ENCODE data around the gene PEPD. TPM values are rescaled to one million over a fixed set of nuclear protein-coding genes. Genes with fewer than 3 reads are reported as not detected.

PEPD gene
- total and polyA plus RNA-seq, 10 of the 15 experiments (the other 5 are each of a cell fraction or from before 2014, with no cell fraction given), result 1.4 to 52.0 (median 20.2) TPM

DNA sequence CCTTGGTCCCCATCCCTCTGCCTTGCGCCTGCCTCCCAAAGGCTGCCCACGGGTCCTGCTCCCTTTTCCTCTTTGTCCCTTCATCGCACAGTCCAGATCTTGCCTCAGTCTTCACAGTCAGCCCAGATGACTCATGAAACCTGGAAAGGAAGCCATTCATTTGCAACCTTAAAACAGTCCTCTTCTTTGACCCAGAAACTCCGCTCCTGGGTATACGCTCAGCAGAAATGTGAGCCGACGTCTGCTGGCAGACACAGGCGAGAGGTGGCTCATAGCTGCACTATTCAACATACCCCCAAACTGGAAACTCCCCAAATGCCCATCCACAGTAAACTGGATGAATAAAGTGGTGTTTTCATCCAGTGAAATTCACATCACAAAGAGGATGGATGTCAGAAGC is 13.6 kb upstream of the PEPD start:
- RAD21 ChIA-PET (ENCODE audit: unreplicated experiment), result no interaction called here
- Histone ChIP-seq H3K36me3 (ENCODE audit: control insufficient read depth in 2 of 2, insufficient read depth in 2 of 2, low read length in 1 of 2) (no peaks in the 10 kb centered on the region), H4K20me1 (ENCODE audit: control insufficient read depth, insufficient read depth) (no peaks in the 10 kb centered on the region), H2AFZ (ENCODE audit: control insufficient read depth, low read depth, low read length) (no peak overlapping the region), H3K79me2 (ENCODE audit: control insufficient read depth, insufficient read depth, low read length) (no peaks in the 10 kb centered on the region), H3K9me3 (replicated peaks; ENCODE audit: control insufficient read depth, insufficient read depth, low read length) (no peaks in the 10 kb centered on the region; the same call in 2 of the 3 replicates), H3K4me3 (no peak overlapping the region), H3K4me1 (ENCODE audit: control insufficient read depth, insufficient read depth, low read length) (no peaks in the 10 kb centered on the region), H3K9ac (ENCODE audit: control insufficient read depth, insufficient read depth, low read length) (no peak overlapping the region), H3K4me2 (ENCODE audit: control insufficient read depth, insufficient read depth) (no peak overlapping the region), H3K27me3 (replicated peaks in 1 of 2; ENCODE audit: control insufficient read depth in 2 of 2, insufficient read depth in 2 of 2, low read length in 1 of 2) (no peaks in the 10 kb centered on the region), H3K27ac (ENCODE audit: control insufficient read depth, insufficient read depth) (no peak overlapping the region)
- POLR2A ChIA-PET, result no interaction called here
- CTCF ChIA-PET, result interaction anchor here (0.7 kb wide), 1 partner anchor 1194 kb away, joined by 3 read pairs; no protein-coding TSS in a partner anchor
- no TSS peak for BruUV-seq (replicated peaks)
- intact Hi-C loops (cut with micrococcal nuclease; ENCODE audit: unreplicated experiment), result no loop called here
- no peak for DNase-seq (ENCODE audit: low read depth, low spot score)
- in situ Hi-C loops (cut with MboI), result no loop called here
- no peak for FAIRE-seq
- ATAC-seq, result no peak
- SMC1A ChIA-PET (ENCODE audit: uncharacterized antibody, unreplicated experiment), result no interaction called here
- TF ChIP-seq SMAD1 (IDR thresholded peaks at IDR 0.05; ENCODE audit: low read depth, partially characterized antibody) (no peak), TBL1XR1 (IDR thresholded peaks at IDR 0.05; ENCODE audit: low read depth, low read length) (no peak), NR2F1 (conservative IDR thresholded peaks at IDR 0.05) (no peak), RUNX3 (IDR thresholded peaks at IDR 0.05; ENCODE audit: low read length) (no peak), ETV6 (conservative IDR thresholded peaks at IDR 0.05 in 1 of 2, IDR thresholded peaks at IDR 0.05 in 1 of 2; ENCODE audit: borderline replicate concordance in 1 of 2, low read depth in 1 of 2) (no peak), RBBP5 (conservative IDR thresholded peaks at IDR 0.05) (no peak), NRF1 (conservative IDR thresholded peaks at IDR 0.05; ENCODE audit: low read depth, low read length) (no peak), CEBPB (IDR thresholded peaks at IDR 0.05; ENCODE audit: borderline replicate concordance in 1 of 2, low read depth in 2 of 2, low read length in 2 of 2) (no peak), SREBF2 (IDR thresholded peaks at IDR 0.05; ENCODE audit: low read length) (no peak)
- TF ChIP-seq, protein P1, sequence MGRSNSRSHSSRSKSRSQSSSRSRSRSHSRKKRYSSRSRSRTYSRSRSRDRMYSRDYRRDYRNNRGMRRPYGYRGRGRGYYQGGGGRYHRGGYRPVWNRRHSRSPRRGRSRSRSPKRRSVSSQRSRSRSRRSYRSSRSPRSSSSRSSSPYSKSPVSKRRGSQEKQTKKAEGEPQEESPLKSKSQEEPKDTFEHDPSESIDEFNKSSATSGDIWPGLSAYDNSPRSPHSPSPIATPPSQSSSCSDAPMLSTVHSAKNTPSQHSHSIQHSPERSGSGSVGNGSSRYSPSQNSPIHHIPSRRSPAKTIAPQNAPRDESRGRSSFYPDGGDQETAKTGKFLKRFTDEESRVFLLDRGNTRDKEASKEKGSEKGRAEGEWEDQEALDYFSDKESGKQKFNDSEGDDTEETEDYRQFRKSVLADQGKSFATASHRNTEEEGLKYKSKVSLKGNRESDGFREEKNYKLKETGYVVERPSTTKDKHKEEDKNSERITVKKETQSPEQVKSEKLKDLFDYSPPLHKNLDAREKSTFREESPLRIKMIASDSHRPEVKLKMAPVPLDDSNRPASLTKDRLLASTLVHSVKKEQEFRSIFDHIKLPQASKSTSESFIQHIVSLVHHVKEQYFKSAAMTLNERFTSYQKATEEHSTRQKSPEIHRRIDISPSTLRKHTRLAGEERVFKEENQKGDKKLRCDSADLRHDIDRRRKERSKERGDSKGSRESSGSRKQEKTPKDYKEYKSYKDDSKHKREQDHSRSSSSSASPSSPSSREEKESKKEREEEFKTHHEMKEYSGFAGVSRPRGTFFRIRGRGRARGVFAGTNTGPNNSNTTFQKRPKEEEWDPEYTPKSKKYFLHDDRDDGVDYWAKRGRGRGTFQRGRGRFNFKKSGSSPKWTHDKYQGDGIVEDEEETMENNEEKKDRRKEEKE (IDR thresholded peaks at IDR 0.05), result no peak
- TF ChIP-seq, protein P2, sequence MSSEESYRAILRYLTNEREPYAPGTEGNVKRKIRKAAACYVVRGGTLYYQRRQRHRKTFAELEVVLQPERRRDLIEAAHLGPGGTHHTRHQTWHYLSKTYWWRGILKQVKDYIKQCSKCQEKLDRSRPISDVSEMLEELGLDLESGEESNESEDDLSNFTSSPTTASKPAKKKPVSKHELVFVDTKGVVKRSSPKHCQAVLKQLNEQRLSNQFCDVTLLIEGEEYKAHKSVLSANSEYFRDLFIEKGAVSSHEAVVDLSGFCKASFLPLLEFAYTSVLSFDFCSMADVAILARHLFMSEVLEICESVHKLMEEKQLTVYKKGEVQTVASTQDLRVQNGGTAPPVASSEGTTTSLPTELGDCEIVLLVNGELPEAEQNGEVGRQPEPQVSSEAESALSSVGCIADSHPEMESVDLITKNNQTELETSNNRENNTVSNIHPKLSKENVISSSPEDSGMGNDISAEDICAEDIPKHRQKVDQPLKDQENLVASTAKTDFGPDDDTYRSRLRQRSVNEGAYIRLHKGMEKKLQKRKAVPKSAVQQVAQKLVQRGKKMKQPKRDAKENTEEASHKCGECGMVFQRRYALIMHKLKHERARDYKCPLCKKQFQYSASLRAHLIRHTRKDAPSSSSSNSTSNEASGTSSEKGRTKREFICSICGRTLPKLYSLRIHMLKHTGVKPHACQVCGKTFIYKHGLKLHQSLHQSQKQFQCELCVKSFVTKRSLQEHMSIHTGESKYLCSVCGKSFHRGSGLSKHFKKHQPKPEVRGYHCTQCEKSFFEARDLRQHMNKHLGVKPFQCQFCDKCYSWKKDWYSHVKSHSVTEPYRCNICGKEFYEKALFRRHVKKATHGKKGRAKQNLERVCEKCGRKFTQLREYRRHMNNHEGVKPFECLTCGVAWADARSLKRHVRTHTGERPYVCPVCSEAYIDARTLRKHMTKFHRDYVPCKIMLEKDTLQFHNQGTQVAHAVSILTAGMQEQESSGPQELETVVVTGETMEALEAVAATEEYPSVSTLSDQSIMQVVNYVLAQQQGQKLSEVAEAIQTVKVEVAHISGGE (CRISPR knock-in tag; IDR thresholded peaks at IDR 0.05), result no peak
- whole genome bisulfite sequencing (ENCODE audit: insufficient coverage, insufficient replicate concordance, low lambda C conversion rate, missing lambda C conversion rate), result 37% methylated on average over 8 of the region's 8 CpGs
